NCI-H69 (cell line): ENCODE results near the gene GKN2.
A peak's percentile ranks its signal among the peaks of the same experiment; 100 is the strongest.
"Not testable (repeated sequence)": the region's sequence is repeated elsewhere in the genome, so short reads cannot be mapped to it uniquely, and the experiment has no call there.

Experiments
- DNase-seq: peaks from one replicate; lab custom pipeline; 2025; lab: John Stamatoyannopoulos, UW

The GKN2 gene

DNA sequence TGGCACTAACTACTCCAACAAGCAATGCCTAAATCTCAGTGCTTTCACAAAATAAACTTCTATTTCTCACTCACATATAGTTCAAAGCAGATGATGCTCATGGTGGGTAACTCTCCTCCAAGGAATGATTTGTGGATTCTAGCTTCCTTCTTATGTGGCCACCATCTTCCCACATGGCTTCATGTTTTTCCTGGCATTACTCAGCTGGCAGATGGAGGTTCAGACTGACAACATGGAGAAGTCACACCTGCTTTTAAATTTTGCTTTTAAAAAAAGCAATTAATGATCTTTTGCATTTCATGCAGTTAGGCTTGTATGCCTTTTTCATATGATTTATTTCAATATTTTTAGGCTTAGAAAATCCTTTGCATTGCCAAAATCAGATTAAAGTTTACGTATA is 6.3 kb upstream of the GKN2 start:
- DNase-seq: no peak

DNA sequence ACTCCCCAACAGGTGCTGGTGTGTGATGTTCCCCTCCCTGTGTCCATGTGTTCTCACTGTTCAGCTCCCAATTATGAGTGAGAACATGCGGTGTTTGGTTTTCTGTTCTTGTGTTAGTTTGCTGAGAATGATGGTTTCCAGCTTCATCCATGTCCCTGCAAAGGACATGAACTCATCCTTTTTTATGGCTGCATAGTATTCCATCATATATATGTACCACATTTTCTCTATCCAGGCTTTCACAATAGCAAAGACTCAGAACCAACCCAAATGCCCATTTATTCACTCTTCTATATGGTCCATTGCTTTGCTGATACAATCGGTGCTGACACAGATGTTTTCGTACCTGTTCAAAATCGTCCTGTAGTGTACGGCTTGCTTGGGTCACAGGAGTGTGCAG is 2.7 kb upstream of the GKN2 start:
- DNase-seq: not testable (repeated sequence)

DNA sequence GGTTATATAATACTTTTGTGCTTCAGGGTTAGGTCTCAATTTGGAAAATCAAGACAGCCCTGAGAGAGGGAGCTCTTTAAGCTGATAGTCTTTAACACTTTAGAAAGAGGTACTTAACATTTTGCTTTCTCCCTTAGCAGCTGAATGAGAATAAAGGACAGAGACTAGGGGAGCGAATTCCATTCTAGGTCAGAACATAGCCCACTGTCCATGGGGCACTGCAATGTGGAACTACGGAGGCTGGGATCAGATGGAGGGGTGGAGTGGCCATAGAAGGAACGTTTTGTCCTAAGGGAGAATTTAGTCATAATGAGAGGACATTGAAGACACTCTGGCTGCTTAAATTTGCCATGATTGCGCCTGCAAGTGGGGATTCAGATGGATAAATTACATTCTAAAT is 794 bp downstream of the GKN2 start:
- DNase-seq: no peak

DNA sequence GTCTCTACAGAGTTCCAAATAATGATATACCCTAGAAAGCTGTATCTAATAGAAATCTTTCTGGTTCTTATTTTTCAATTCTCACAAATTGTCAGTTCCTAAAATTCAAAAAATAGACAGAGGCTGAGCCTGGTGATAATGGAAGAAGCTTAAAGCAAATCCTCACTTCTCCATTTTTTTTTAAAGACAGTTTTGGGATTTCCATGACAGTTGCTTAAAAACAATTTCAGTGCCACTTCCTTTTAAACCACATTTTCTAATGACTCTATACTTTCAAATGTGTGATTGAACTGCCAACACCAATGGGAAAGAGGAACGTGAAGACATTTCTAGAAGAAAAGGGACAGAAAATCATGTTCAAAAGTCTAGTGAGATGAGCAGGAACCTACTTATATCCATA is 4.0 kb downstream of the GKN2 start:
- DNase-seq: no peak

DNA sequence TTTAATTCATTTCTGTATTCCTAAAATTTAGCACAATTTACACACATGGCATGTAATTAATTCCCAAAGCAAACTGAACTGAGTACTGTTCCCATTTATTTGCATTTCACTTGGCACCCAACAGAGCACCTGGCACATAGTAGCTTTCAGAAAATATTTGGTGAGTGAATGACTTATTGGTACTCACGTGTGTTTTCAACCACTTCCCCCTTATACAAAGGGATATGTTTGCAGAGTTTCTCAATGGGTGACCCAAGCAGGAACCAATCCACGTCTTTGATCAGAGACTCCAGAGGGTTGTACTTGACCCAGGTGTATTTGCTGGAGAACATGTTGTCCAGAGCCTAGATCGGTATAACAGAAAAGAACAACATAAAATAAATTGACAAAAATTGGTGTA is 6.6 kb downstream of the GKN2 start:
- DNase-seq: peak; percentile 68

DNA sequence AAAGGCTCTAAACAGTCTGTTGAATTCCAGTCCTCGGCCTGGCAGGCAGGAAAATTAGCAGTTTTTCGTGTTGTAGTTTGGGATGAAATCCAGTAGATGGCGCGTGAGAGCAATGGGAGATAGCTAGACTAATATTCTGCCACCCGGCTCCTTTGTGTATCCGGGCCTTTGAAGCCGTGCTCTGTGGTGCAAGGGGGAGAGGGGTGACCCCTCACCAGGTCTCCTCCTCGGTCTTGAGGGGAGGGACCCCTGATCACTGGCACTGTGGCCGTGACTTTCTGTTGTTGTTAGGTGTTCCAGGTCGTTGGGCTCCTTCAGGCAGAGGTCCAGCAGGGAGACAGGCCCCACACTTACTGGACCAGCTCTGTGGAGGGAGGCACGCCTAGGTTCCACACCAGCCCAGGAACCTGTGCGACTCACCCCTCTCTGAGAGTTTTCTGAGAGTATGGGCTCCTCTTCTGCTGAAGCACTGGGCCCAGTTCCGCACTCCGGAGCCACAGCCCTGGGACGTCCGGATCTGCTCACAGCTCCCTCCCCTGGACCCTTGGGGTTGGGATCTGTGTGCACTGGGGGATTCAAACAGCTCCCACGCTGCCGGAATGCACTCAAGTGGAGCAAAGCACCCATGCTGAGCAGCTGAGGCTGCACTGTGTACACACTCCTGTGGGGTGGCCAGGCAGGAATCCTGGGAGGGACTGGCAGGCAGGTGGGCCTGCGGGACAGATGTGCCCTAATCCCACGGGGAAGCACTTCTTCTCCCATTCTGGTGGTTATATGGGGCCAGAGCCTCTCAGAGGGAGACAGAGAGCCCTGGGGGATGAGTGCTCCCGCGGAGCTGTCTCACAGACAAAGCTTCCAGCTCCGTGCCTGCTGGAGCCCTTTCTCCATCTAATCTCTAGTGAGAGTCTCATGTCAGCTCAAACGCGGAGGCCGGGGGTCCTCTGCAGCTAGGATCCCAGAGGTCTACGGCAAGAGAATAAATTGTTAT is 8.8 kb downstream of the GKN2 start:
- DNase-seq: peak; percentile 60

DNA sequence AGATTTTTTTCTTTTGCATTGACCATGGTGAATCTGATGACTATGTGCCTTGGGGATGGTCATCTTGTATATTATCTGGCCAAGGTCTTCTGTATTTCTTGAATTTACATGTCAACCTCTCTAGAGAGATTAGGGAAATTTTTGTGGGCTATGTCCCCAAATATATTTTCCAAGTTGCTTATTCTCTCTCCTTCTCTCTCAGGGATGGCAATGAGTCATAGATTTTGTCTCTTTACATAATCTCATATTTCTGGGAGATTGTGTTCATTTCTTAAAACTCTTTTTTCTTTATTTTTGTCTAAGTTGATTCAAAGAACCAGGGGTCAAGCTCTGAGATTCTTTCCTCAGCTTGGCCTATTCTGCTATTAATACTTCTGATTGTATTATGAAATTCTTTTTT is 9.9 kb downstream of the GKN2 start:
- DNase-seq: no peak

DNA sequence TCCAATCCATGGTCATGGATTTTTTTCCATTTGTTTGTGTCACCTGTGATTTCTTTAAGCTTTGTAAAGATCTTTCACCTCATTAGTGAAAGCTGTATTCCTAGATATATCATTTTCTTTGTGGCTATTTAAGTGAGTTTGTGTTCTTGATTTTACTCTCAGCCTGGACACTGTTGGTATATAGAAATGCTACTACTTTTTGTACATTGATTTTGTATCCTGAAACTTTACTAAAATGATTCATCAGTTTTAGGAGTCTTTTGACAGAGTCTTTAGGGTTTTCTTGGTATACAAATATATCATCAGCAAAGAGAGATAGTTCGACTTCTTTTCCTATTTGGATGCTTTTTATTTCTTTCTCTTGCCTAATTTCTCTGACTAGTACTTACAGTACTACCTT is 12.3 kb downstream of the GKN2 start:
- DNase-seq: no peak

DNA sequence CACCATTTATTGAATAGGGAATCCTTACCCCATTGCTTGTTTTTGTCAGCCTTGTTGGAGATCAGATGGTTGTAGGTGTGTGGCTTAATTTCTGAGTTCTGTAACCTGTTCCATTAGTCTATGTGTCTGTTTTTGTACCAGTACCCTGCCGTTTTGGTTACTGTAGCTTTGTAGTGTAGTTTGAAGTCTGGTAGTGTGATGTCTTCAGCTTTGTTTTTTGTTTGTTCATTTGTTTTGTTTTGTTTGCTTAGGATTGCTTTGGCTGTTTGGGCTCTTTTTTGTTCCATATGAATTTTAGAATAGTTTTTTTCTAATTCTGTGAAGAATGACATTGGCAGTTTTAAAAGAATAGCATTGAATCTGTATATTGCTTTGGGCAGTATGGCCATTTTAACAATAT is 12.7 kb downstream of the GKN2 start:
- DNase-seq: no peak

DNA sequence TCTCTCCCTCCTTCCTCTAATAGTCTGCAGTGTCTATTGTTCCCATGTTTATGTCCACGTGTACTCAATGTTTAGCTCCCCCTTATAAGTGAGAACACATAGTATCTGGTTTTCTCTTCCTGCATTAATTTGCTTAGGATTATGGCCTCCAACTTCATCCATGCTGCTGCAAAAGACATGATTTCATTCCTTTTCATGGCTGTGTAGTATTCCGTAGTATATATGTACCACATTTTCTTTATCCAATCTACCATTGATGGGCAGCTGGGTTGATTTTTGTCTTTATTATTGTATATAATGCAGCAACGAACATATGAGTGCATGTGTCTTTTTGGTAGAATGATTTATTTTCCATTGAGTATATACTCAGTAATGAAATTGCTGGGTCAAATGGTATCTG is 13.8 kb downstream of the GKN2 start:
- no peak for DNase-seq

DNA sequence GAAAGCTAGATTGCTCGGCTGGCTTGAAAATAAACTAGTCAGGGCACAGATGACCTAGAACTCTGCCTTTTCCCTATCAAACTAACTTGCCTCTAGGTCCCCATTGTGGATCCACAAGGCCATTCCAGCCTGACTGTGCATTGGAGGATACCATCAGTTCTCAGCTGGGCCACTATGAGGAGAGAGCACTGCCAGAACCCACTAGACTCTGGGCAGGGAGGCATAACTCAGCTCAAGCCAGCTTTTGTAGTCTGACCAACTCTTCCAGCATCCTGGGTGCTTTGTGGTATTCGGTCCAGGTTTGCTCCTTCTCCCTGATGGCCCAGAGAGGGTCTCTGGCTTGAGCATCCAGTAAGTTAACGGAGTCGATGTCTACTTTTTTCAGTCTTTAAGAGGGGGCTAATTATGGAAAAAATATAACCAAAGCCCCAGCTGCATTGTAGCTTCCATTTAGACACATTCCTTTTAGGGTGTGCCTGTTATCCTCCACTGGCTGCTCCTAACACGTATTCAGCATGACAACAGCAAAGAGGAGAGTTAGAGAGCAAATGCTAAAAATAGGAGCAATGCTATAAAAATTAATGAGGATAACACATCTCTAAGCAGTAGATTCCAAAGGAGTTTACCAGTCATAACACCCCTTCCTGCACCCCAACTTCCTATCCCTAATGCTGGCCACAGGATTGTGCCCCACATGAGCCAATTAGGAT is 15.2 kb downstream of the GKN2 start:
- DNase-seq: no peak

DNA sequence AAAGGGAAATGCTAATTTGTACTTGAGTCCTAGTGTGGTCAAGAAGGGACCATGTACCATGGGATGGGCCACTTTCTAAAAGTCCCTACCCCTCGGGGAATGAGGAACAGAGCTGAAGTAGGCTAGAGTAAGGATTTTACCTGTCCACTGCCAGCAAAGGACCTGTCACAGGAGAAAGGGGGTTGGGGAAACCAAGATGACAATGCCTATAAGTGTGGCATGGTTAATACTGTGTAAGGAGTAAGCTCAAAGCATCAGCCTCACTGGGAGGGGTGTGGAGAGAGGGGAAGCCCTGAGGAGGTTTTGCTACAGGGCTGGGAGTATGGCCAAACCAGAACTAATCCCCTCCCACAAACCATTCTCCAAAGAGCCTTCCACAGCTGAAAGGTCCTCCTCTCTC is 15.8 kb downstream of the GKN2 start:
- no peak for DNase-seq

DNA sequence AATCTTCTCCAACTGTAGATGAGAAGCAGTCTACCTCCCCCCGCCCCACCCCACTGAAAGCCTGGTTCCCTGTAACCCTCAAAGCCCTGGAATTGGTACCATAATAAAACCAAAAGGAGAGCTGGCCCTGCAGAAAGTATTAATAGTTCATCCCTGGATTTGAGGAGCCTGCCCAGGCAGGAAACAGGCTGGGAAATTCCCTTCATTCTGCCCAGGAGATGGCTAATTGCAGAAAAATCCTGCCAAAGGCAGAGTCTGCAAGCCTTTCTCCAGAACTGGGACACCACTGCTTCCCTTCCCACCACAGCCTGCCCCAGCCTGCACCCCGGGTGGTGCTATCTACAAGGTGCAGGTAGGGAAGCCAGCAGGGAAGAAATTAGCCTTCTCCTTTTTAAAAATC is 16.3 kb downstream of the GKN2 start:
- DNase-seq: no peak

DNA sequence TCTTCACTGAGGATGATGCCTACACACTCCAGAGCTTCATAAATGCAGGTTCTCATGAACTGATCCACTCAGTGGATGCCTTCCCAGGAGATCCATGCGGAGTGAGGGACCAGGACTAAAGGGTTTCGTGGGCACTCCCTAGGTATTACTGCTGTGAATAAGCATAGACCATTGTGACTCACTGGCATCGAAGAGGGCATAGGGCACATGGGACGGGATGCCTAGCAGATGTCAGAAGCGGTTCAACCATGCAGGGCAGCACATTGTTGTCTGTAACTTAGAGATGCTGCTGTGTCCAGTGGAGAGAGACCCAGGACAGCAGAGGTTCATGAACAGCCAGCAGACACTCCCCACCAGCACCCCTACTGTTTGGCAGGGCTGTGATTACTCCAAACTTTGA is 17.2 kb downstream of the GKN2 start:
- no peak for DNase-seq

DNA sequence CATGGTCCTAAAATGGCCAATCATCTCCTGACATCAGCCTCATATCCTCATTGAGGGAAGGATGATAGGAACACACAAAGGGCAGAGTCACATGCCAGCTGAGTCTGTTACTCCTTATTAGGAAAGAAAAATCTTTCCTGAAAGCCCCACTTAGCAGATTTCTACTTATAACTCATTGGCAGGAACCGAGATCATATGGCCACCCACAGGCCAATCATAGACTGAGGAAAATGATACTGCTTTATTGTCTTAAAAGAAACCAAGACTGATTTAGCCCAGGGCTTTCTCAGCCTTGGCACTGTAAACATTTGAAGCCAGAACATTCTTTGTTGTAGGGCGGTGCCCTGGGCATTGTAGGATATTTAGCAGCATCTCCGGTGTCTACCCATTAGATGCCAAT is 18.7 kb downstream of the GKN2 start:
- no peak for DNase-seq

DNA sequence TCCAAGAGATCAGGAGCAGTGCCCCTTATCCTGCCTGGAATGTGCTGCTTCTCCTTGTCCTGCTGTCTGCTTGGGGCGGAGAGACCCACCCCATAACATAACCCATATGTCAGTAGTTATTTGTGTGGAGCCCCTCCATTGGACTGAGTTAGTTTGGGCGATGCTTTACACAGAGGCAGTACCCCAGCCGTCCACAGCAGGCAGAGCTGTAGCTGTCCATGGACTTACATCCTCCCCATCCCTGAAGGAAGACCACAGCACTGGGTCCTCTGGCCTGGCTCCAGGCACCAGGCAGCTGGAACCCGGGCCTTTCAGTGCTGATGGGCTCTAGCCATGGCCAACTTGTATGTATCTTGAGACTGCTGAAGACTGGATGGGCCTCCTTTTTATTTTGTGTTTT is 20.3 kb downstream of the GKN2 start:
- DNase-seq: no peak

DNA sequence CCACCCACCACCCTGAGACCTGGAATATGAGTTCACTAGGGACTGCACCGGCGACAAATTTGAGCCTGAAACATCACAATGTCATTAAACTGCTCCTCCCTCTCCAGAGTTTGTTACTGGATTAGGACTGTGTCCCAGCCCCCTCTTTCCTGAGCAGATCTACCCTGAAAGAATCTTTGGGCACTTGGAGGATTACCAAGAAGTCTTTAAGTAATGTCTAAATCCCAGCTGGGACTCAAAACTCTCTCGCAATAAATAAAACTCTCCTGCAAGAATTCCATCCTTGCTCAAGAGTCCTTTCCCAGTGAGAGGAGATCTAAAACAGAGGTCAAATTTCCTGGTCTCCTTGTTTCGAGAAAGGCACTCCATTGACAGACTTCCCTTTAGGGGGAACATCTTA is 20.9 kb downstream of the GKN2 start:
- no peak for DNase-seq

DNA sequence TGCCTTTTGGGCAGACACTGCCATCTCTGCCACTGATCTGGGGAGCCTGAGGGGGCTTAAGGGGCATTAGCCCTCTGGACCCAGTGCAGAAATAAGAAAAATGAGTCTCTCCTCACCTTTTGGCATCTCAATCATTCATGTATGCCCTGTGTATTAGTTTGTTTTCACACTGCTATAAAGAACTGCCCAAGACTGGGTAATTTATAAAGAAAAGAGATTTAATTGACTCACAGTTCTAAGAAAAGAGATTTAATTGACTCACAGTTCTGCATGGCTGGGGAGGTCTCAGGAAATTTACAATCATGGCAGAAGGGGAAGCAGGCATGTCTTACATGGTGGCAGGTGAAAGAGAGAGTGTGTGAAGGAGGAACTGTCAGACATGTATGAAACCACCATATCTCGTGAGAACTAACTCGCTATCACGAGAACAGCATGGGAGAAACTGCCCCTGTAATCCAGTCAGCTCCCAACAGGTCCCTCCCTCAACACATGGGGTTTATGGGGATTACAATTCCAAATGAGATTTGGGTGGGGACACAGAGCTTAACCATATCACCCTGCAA is 21.5 kb downstream of the GKN2 start:
- DNase-seq: no peak

DNA sequence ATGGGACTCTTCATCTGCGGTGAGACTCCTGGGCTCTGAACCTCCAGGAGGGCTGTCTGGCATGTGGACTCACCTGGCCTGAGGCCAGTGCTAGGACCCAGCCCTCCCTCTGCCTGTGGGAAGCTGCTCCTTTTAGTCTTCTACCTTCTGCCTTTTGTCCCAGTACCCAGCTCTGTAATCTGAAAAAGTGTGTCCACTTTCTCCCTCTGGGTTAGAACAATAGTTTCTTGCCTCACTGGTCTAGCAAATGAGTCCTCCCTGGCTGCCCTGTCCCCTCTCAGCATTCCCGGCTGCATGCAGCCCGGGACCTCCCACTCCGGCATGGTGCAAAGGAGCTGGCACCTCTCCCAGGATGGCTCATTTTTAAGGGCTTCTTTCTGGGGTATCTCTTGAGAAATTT is 25.9 kb downstream of the GKN2 start:
- peak; percentile 2 for DNase-seq

DNA sequence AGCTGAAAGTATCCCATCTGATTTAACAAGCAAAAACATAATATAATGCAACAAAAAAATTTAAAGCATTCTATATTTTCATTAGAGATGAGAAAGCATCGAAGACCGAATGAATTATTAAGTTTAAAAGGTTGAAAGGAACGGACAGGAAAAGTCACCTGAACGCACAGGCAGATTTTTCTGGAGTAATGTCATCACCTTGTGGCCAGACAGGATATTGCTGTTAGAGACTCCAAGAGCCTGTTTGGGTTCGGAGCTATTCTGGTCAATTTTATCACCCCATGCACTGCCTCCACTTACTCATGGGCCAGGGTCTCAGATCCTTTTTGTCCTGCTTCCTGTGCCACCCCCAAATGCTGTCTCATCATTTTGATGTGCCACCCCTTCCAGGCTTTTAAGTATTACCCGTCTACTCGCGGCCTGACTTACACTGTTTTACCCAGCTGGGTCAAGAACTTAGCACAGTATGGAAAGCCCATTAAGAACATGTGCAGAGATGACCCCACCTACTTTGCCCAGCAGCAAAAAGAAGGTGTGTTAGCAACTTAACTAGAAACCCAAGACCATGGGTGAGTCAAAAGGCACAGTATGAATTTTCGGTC is 27.3 kb downstream of the GKN2 start:
- DNase-seq: peak; percentile 46

DNA sequence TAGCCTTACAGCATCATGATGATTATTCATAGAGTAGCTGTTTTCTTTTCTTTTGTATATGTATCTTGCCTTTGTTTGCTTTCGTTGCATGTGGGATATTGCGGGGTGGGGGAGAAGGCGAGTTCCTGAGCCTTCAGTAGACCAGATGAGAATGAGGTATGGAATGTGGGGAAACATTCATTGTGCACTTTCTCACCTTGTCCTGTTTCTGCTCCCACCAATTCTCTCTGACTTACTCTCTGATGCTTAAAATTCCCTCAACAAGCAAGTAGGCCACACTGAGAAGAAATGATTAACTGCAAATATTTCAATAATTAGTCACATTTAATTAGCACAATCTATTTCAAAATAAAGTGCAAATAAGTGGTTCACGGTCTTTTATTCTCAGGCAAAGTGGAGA is 31.0 kb downstream of the GKN2 start:
- DNase-seq: no peak

DNA sequence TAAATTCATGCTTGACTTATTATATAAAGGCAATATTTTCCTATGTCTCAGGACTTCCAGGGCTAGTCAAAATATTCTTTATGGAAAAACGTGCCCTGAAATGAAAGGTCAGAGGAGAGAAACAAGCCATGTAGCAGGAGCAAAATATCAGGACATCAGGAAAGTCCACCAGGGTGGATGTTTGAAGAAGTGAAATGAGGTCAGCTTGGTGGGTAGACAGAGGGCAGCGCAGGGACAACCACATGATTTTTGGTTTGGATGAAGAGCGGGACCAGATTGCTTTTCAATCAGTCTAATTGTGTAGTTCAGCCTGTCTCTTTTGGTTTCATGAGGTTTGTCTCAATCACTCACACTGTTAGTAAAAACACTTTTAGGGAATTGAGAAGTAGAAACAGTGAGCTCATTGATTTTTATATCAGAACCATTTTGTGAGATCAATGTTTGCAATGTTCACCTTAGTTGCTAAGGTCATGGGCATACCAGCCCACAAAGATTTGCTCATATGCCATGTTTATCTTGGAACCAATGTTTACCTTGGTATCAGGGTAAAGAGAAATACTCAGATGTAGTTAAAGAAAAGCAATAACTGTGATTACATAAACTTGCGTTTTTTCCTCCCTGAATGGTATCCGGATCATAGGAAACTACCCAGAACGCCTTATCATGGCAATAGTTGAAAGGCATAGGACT is 32.1 kb downstream of the GKN2 start:
- no peak for DNase-seq
